ENCODE measurements around the gene UBE2B. TPM values are rescaled to one million over a fixed set of nuclear protein-coding genes. Genes with fewer than 3 reads are reported as not detected.
A peak's percentile ranks its signal among the peaks of the same experiment; 100 is the strongest.
"Not testable (repeated sequence)": the region's sequence is repeated elsewhere in the genome, so short reads cannot be mapped to it uniquely, and the experiment has no call there.

The UBE2B gene
- 22.9 and 36.0 TPM in 2 replicates for total RNA-seq (2014; rRNA removed; shearing (Covaris generic))

GRCh38 chr5:134370871-134371833 is at the start of gene UBE2B:
TSS of gene UBE2B (plus strand) at chr5:134371569. CDS start at chr5:134371596, 27 bp downstream.
- DNase-seq (ENCODE audit: low read depth), result peak; percentile 99

- no peak for DNase-seq (ENCODE audit: low read depth)
Observed at GRCh38 chr5:134327327-134327726, 44.0 kb upstream of the UBE2B start.

- DNase-seq (ENCODE audit: low read depth), result no peak
Observed at GRCh38 chr5:134328619-134329018, 42.8 kb upstream of the UBE2B start.

- not testable (repeated sequence) for DNase-seq (ENCODE audit: low read depth)
Observed at GRCh38 chr5:134336833-134337232, 34.5 kb upstream of the UBE2B start.

- not testable (repeated sequence) for DNase-seq (ENCODE audit: low read depth)
Observed at GRCh38 chr5:134343500-134343899, 27.9 kb upstream of the UBE2B start.

- not testable (repeated sequence) for DNase-seq (ENCODE audit: low read depth)
Observed at GRCh38 chr5:134345476-134345875, 25.9 kb upstream of the UBE2B start.

GRCh38 chr5:134345996-134346395 is 25.4 kb upstream of the UBE2B start:
- no peak for DNase-seq (ENCODE audit: low read depth)

- no peak for DNase-seq (ENCODE audit: low read depth)
Observed at GRCh38 chr5:134349463-134349862, 21.9 kb upstream of the UBE2B start.

- no peak for DNase-seq (ENCODE audit: low read depth)
Observed at GRCh38 chr5:134355681-134356080, 15.7 kb upstream of the UBE2B start.

- DNase-seq (ENCODE audit: low read depth), result no peak
Observed at GRCh38 chr5:134365604-134366003, 5.8 kb upstream of the UBE2B start.

- no peak for DNase-seq (ENCODE audit: low read depth)
Observed at GRCh38 chr5:134370311-134370870, 978 bp upstream of the UBE2B start.

- DNase-seq (ENCODE audit: low read depth), result peak; percentile 57
Observed at GRCh38 chr5:134371834-134372340, 518 bp downstream of the UBE2B start.

- not testable (repeated sequence) for DNase-seq (ENCODE audit: low read depth)
Observed at GRCh38 chr5:134373633-134374032, 2.3 kb downstream of the UBE2B start.

GRCh38 chr5:134374232-134374631 is 2.9 kb downstream of the UBE2B start:
- DNase-seq (ENCODE audit: low read depth), result no peak

GRCh38 chr5:134380346-134380745 is 9.0 kb downstream of the UBE2B start:
- no peak for DNase-seq (ENCODE audit: low read depth)

- not testable (repeated sequence) for DNase-seq (ENCODE audit: low read depth)
Observed at GRCh38 chr5:134382204-134382603, 10.8 kb downstream of the UBE2B start.

- DNase-seq (ENCODE audit: low read depth), result no peak
Observed at GRCh38 chr5:134383980-134384697, 12.8 kb downstream of the UBE2B start.

GRCh38 chr5:134387443-134387842 is 16.1 kb downstream of the UBE2B start:
- DNase-seq (ENCODE audit: low read depth), result no peak

- no peak for DNase-seq (ENCODE audit: low read depth)
Observed at GRCh38 chr5:134392301-134392700, 20.9 kb downstream of the UBE2B start.

- no peak for DNase-seq (ENCODE audit: low read depth)
Observed at GRCh38 chr5:134394932-134395331, 23.6 kb downstream of the UBE2B start.

GRCh38 chr5:134396274-134396673 is 24.9 kb downstream of the UBE2B start:
- DNase-seq (ENCODE audit: low read depth), result no peak

GRCh38 chr5:134397196-134397595 is 25.8 kb downstream of the UBE2B start:
- DNase-seq (ENCODE audit: low read depth), result no peak

Data from RPMI7951 (cell line).